ENCODE results near the gene RECQL5.

GRCh38 chr17:75612906-75613626 is 53.9 kb downstream of the RECQL5 start:
- TF ChIP-seq POLR2A (IDR thresholded peaks at IDR 0.05; ENCODE audit: low read length) (no peak), GATA1 (IDR thresholded peaks at IDR 0.05; ENCODE audit: low read depth, low read length) (no peak)
